ENCODE data around the gene MAP1LC3C.
A peak's percentile ranks its signal among the peaks of the same experiment; 100 is the strongest.

MAP1LC3C gene

DNA sequence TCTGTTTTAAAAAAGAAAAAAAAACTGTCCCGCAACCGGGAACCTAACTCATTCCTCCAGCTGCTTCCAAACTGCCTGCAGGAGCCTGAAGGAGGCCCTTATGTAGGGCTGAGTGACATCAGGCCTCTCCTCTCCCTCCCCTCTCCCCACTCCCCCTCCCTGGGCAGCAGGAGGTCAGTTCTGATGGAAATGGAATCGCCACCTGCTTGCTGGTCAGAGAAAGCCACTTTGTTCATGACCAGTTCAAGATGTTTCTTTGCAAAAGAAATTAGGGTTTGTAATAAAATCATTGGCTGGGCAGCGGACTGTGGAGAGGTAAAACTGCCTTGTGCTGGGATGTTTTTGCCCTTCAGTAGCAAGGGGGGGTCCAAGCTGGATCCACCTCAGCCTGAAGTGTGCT lies at the start of gene MAP1LC3C:
MAP1LC3C (minus strand) TSS at position 73 of the 400 bp plus-strand sequence. CDS start 90 bp downstream, outside the sequence.
- DNase-seq = no peak

DNA sequence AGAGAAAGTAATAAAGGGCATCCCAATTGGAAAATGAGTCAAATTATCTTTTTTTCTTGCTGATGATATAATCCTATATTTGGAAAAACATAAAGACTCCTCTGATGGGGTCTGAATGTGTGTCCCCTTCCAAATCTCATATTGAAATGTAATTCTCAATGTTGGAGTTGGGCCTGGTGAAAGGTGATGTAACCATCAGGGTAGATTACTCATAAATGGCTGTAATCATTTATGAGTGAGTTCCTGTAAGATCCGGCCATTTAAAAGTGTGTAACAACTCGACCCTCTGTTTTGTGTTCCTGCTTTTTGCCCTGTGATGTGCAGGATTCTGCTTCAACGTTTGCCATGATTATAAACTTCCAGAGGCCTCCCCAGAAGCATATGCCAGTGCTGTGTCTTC lies 44.3 kb upstream of the MAP1LC3C start:
- DNase-seq = no peak

GRCh38 chr1:242034392-242034791 lies 35.5 kb upstream of the MAP1LC3C start:
- DNase-seq = no peak

GRCh38 chr1:242033447-242033846 lies 34.5 kb upstream of the MAP1LC3C start:
- DNase-seq = no peak

- no peak for DNase-seq
Measured at GRCh38 chr1:242030071-242030470, 31.2 kb upstream of the MAP1LC3C start.

DNA sequence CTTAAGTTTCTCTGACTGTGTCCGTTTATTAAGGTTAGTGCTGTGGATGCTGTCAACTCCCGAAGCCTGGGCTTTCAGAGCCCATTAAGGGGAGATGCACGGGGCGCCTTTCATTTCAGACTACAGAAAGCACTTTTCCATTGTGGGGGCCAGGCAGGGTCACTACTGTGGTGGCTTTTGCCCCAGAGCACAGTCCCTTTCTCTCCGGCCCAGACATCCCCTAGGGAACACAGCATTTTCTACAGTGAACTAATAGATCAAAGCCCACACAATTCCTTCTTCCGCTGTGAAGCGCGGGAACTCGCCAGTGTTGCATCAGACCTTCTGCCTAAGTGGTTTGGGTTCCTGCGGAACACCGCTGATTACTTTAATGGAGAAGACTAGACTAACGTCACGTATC lies 26.8 kb upstream of the MAP1LC3C start:
- DNase-seq = no peak

GRCh38 chr1:242023805-242024204 lies 24.9 kb upstream of the MAP1LC3C start:
- DNase-seq = no peak

DNA sequence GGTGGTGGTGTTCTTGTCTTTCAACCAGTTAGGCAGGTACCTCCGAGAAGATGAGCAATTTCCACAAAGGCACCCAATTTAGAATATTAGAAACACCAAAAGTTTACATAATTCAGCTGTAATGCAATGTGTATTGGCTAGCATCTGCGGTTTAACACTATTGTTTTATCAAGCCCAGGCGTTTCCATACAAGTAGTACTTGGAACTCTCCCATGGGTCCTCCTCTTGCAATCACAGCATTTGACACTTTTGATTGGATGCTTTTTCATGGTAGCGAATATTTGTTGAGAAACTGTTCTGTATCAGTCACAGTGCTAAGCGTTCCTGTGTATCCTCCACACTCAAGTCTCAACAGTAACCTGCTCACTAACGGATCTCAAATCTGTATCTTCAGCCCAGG lies 20.1 kb upstream of the MAP1LC3C start:
- DNase-seq = no peak

DNA sequence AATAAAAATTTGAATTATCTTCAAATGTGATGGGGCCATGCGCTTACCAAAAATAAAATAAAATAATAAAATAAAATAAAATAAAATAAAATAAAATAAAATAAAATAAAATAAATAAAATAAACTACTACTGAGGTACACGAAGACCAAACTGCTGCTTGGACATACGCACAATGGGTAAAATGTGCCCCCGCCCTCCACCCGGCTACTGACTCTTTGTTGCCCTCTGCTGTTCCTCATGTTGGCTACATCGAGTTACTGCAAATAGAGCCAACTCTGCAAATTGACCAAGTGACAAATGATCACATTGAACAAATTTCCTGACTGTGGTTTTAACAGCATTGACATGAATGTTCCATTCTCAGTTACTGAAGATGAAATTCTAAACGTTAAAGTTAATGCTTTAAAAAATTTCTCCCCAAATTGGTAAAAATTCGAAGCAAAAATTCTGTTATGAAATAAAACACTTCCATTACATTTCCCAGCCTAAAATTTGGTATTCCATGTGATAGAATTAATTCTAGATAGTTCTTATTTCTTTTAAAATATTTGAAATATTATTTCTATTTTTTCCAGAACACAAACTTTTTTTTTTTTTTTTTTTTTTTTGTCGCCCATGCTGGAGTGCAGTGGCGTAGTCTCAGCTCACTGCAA lies 18.8 kb upstream of the MAP1LC3C start:
- peak; percentile 48 for DNase-seq

- DNase-seq = no peak
Measured at GRCh38 chr1:242016479-242016878, 17.6 kb upstream of the MAP1LC3C start.

- no peak for DNase-seq
Measured at GRCh38 chr1:242011894-242012660, 13.2 kb upstream of the MAP1LC3C start.

GRCh38 chr1:242008826-242009495 lies 10.1 kb upstream of the MAP1LC3C start:
- no peak for DNase-seq

DNA sequence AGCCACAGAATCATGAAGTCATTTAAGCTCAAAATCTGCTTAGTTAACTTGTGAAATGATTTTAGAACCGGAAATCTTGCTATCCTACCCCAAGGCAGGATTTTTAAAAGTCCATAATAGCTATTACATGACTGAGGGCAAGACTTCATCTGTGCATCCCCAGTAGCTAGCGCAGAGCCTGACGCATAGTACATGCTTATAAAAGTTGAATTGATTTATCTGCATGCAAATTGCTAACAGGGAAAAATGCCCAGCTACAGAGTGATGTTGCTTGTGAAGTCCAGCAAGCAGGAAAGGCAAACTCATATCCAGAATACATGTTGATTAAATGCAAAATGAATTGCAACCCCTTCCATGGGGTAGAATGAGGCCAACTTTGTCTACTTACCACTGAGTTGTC lies 8.1 kb upstream of the MAP1LC3C start:
- no peak for DNase-seq

DNA sequence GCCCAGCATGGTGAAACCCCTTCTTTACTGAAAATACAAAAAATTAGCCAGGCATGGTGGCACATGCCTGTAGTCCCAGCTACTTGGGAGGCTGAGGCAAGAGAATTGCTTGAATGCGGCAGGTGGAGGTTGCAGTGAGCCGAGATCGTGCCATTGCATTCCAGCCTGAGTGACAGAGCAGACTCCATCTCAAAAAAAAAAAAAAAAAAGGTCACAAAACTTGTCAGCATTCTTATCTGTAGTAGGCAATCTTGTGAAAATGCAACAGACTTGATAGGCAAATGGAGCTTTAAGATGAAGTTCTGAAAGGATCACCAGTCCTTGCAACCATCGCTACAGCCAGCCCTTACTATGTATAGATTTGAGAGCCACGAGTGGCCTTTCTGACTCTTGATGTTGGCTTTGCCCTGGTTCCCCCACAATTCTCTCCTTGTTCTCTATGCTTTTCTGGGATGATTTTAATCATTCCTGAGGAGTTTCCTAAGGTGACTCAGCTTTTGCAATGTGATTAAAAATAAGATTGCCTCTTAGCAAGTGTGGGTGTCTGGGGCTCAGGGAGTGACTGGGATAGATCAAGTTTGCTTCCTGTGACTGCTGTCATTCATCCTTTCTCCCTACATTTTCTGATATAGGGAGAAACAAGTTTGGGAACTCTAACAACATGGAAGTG lies 7.1 kb upstream of the MAP1LC3C start:
- DNase-seq = no peak

- DNase-seq = no peak
Measured at GRCh38 chr1:242004751-242005495, 6.0 kb upstream of the MAP1LC3C start.

DNA sequence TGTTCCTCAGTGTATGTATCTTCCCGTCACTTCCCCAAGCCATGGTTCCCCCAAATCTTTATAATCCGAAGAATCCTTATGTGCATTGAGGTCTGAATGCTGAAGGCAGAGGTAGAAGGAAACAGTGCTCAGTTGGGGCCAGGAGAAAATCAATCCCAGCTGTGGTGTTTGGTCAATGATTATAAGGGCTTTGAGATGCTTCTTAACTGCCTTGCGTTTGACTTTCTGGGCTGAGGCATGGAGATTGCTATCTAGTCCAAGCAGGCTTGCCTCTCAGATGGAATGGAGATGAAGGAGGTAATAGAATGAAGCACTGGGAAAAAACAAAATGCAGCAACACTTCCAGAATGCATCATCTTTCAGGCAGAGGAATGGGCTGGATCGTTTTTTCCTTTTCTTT lies 3.6 kb upstream of the MAP1LC3C start:
- DNase-seq = no peak

DNA sequence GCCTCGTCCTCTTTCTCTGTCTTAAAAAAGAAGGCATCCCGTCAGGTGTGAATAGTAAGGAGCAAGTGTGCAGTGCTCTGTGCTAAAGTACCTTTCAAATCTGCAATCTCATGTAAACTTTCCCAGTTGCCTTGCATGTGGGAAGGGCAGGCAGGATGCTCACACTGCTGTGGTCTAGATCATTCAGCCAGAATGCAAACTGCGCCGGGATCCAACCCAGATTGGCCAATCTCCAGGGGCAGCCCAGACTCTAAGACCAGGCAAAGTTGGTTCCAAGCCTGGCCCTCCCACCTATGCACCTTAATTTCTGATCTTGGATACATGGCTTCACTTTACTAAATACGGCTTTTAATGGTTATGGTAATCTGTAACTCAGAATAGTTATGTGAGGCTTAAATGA lies 3.2 kb upstream of the MAP1LC3C start:
- no peak for DNase-seq

DNA sequence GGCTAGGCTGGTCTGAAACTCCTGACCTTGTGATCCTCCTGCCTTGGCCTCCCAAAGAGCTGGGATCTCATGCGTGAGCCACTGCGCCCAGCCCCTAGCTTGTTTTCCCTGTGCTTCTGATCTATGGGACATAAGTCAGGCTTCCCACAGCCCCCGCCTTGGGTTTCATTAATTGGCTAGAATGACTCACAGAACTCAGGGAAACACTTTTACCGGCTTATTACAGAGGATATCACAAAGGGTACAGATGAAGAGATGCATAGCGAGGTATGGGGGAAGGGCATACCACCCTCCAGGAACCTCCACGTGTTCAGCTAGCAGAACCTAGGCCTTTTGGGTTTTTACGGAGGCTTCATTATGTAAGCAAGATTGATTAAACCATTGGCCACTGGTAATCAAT lies 1.5 kb upstream of the MAP1LC3C start:
- no peak for DNase-seq

GRCh38 chr1:241998412-241998921 lies 431 bp downstream of the MAP1LC3C start:
- DNase-seq = peak; percentile 65

- DNase-seq = no peak
Measured at GRCh38 chr1:241997401-241997998, 1.4 kb downstream of the MAP1LC3C start.

DNA sequence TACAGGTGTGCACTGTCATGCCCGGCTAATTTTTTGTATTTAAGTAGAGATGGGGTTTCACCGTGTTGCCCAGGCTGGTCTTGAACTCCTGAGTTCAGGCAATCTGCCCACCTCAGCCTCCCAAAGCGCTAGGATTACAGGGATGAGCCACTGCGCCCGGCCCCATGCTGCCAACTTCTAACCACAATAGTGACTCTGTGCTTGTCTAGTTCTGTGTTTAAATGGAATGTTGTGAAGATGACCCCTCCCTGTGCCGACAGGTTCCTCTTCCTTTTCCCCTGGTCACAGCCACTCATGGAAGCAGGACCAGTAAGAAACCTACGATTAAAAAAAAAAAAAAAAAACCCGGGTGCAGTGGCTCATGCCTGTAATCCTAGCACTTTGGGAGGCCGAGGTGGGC lies 4.7 kb downstream of the MAP1LC3C start:
- DNase-seq = no peak

DNA sequence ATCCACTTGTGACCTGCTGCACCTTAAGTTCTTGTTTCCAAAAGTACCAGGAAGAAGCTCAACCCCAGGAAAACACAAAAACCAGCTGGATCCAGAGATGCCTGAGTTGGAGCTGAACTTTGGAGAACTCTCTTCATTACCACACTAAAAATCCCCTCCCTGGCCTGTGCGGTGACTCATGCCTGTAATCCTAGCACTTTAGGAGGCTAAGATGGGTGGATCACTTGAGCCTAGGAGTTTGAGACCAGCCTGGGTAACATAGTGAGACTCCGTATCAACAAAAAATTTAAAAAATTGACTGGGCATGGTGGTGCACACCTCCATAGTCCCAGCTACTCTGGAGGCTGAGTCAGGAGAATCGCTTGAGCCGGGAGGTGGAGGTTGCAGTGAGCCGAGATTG lies 6.2 kb downstream of the MAP1LC3C start:
- no peak for DNase-seq

Measured in activated CD4-positive, alpha-beta T cell treated with anti-CD3 and anti-CD28 coated beads for 48 hours (primary cell).